ENCODE measurements around the gene GOLT1A.

DNA sequence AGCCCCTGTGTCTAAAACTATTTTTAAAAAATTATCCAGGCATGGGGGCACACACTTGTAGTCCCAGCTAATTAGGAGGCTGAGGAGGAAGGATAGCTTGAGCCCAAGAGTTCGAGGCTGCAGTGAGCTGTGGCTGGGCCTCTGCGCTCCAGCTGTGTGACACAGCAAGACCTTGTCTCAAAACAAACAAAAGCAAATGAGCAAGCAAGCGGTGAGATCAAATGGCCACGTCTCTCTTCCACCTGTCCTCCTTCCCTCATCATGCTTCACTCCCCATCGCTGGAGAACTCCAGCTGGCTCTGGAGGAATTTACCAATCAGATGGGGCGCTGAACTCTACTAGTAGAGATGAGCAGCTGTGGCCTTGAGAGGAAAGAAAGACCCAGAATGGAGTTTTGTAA lies 33.7 kb downstream of the GOLT1A start:
- no peak for TF ChIP-seq SIN3A (IDR thresholded peaks at IDR 0.05; ENCODE audit: borderline replicate concordance, insufficient read depth, low read depth, low read length)
- TF ChIP-seq, protein P1, sequence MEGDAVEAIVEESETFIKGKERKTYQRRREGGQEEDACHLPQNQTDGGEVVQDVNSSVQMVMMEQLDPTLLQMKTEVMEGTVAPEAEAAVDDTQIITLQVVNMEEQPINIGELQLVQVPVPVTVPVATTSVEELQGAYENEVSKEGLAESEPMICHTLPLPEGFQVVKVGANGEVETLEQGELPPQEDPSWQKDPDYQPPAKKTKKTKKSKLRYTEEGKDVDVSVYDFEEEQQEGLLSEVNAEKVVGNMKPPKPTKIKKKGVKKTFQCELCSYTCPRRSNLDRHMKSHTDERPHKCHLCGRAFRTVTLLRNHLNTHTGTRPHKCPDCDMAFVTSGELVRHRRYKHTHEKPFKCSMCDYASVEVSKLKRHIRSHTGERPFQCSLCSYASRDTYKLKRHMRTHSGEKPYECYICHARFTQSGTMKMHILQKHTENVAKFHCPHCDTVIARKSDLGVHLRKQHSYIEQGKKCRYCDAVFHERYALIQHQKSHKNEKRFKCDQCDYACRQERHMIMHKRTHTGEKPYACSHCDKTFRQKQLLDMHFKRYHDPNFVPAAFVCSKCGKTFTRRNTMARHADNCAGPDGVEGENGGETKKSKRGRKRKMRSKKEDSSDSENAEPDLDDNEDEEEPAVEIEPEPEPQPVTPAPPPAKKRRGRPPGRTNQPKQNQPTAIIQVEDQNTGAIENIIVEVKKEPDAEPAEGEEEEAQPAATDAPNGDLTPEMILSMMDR (IDR thresholded peaks at IDR 0.05): no peak
- no peak for TF ChIP-seq POLR2AphosphoS5 (IDR thresholded peaks at IDR 0.05; ENCODE audit: low read depth, low read length)
